Measurements from ENCODE around the gene PLAGL2.

Gene PLAGL2

DNA sequence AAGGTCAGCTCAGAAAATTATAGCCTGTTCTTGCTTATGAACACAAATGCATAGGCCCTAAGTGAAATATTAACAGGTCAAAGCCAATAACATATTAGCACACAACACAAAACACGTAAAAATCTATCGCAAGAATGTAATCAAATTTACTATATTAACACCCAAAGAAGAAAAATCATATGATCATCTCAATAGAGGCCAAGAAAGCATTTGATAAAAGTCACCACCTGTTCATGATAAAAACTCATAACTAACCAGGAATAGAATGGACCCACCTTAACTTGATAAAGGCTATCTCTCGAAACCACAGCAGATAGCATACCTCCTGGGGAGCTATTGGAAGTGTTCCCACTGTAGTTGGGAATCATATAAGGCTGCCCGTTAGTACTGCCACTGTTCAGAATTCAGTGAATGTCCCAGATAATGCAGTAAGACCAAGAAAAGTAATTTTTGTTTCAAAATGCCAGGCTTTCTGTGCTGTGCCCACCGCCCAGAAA lies 21.8 kb upstream of the PLAGL2 start:
- DNase-seq, result no peak

- no peak for DNase-seq
Observed at GRCh38 chr20:32227744-32228688, 20.5 kb upstream of the PLAGL2 start.

- DNase-seq, result no peak
Observed at GRCh38 chr20:32227306-32227705, 19.8 kb upstream of the PLAGL2 start.

GRCh38 chr20:32226391-32226790 lies 18.8 kb upstream of the PLAGL2 start:
- no peak for DNase-seq

DNA sequence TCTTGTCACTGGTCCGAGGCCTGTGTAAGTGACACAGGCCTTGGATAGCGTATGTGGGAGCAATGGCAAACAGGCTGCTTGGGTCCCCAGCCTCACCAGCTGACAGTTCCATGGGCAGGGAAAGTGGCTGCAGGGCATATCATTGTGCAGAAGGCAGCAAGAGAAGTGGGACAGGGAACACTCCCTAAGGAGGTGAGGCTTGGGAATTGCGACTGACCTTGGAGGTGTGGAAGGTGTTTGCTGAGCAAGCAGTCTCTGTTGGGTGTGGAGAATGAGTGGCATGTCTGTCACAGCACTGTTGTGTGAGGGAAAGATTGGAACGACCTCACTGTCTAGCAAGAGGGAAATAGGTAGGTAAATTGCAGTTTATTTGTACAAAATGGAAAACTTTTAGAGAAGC lies 16.9 kb upstream of the PLAGL2 start:
- DNase-seq, result no peak

GRCh38 chr20:32218156-32218900 lies 10.8 kb upstream of the PLAGL2 start:
- no peak for DNase-seq

GRCh38 chr20:32216179-32217142 lies 8.9 kb upstream of the PLAGL2 start:
- DNase-seq, result no peak

- no peak for DNase-seq
Observed at GRCh38 chr20:32215729-32216128, 8.2 kb upstream of the PLAGL2 start.

- no peak for DNase-seq
Observed at GRCh38 chr20:32215147-32215546, 7.6 kb upstream of the PLAGL2 start.

DNA sequence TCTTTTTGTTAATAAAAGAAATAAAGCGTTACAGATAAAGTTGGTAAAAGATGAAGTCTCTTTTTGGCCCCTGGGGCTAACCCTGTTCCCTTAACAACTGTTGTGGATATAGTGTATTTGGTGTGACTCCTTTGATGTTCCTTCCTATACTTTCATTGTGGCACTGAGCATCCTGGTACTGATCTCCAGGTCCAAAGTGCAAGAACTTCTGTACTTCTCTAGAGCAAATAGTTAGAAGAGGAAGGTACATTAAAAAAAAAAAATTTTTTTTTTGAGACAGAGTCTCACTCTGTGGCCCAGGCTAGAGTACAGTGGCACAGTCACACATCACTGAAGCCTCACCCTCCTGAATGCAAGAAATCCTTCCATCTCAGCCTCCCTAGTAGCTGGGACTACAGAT lies 6.3 kb upstream of the PLAGL2 start:
- DNase-seq, result no peak

GRCh38 chr20:32209850-32210605 lies 2.5 kb upstream of the PLAGL2 start:
- DNase-seq, result no peak

- DNase-seq, result no peak
Observed at GRCh38 chr20:32208499-32209154, 1.1 kb upstream of the PLAGL2 start.

GRCh38 chr20:32206760-32207625 lies 550 bp downstream of the PLAGL2 start:
- DNase-seq, result peak; percentile 38

DNA sequence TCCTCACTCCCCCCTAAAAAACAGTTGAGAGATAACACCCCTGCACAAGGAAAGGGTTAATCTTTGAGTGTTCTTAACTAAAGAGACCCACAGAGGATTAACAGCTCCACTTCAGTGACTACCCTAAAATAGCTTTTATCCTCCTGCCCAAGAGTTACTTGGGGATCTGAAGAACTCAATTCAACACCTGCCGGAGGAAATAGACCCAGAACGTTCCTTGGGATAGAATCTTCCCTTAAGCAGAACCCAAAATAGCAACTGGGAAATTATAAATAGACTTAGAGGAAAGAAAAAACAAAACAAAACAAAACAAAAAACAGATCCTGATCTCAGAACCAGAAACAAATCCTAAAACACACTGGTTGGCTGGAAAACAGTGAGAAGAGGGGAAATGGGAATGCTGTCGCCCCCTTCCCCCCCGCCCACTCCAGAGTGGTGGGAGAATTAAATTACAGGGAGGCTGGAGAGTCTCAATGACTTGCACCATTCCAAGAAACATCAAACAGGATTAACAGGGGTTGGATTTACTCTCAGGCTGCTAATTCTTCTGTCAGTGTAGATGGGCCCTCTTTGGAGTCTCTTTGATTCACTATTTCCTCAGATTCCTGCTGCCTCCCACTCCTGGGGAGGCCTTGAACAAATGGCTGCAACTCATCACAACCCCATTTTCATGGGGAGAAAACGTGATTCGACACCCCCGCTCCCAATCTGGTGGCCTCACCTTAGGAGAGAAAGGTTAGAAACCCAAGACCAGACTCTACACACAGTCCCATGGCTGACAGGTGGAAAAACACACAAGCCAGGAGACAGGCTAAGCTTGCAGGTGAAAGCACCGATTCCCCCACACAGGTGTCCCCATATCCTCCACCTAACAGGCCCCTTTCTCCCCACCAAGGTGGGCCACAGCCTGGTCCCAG lies 1.4 kb downstream of the PLAGL2 start:
- DNase-seq, result peak; percentile 27

GRCh38 chr20:32205110-32205842 lies 2.3 kb downstream of the PLAGL2 start:
- no peak for DNase-seq

DNA sequence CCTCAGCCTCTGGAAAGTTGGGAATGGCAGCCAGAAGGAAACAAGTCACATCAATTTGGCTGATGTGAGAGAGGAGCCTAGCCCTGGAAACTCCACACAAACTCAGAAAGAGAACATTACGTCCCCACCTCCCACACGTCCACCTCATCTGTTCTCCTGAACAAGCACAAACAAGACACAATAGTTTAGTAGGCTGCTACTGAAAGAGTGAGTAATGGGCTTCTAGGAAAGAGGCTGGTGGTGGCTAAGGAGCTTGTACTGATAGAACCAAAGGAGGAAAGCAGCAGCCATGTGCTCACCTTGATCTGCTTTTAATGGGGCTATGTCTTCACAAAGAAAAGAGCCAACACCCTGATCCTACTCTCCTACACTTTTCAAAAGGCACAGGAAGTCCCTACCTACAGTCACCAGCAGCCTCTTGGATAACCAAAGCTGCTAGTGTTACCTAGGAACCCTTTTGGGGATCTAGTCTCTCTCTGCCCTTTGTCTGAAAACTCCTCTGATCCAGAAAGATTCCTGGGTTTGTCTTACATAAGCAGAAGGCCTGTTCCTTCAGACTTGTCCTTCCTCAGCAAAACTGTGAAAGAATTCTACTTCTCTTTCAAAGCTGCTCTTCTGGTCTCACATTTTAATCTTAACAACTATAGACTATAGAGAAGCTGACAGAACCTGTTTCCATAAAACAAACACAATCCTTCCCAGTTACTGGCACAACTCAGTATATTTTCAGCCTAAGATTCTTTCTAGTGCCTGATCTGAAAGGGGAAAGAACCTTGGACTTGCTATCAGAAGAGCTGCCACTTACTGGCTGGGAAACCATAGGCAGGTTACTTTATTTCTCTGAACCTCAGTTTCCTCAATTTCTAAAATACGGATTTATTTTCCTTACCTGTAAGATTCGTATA lies 3.1 kb downstream of the PLAGL2 start:
- DNase-seq, result peak; percentile 70

Data from stimulated activated CD4-positive, alpha-beta T cell treated with anti-CD3 and anti-CD28 coated beads, Interleukin-4, amount 100 ng/mL, for 1 hour (primary cell).